GM19438 (cell line): ENCODE data around the gene SKI.

Source experiments
- ATAC-seq: cut with Tn5 transposase; IDR thresholded peaks from one replicate; pipeline ENCODE4 v1.9.1; 2021; ENCODE audit warnings: low read depth; ENCODE audit not compliant: unreplicated experiment

Gene SKI

GRCh38 chr1:2345297-2346075, 117.4 kb downstream of the SKI start:
- ATAC-seq: no peak

- no peak for ATAC-seq
These were observed 118.7 kb downstream of the SKI start for GRCh38 chr1:2346691-2347408.

- ATAC-seq: no peak
These were observed 119.3 kb downstream of the SKI start for GRCh38 chr1:2347409-2347785.

GRCh38 chr1:2347896-2348295, 119.8 kb downstream of the SKI start:
- no peak for ATAC-seq

- no peak for ATAC-seq
These were observed 120.5 kb downstream of the SKI start for GRCh38 chr1:2348346-2349325.

GRCh38 chr1:2349806-2350205, 121.7 kb downstream of the SKI start:
- no peak for ATAC-seq

- no peak for ATAC-seq
These were observed 122.4 kb downstream of the SKI start for GRCh38 chr1:2350501-2350900.

GRCh38 chr1:2350911-2351655, 123.0 kb downstream of the SKI start:
- ATAC-seq: no peak

- no peak for ATAC-seq
These were observed 123.6 kb downstream of the SKI start for GRCh38 chr1:2351723-2352122.

- ATAC-seq: no peak
These were observed 124.3 kb downstream of the SKI start for GRCh38 chr1:2352341-2352896.

- no peak for ATAC-seq
These were observed 124.9 kb downstream of the SKI start for GRCh38 chr1:2352897-2353550.

- ATAC-seq: no peak
These were observed 125.7 kb downstream of the SKI start for GRCh38 chr1:2353551-2354438.

GRCh38 chr1:2354511-2355372, 126.6 kb downstream of the SKI start:
- no peak for ATAC-seq

GRCh38 chr1:2355373-2356261, 127.5 kb downstream of the SKI start:
- ATAC-seq: no peak

GRCh38 chr1:2356401-2356800, 128.3 kb downstream of the SKI start:
- no peak for ATAC-seq
